Ammon's horn (tissue), 1 donor: ENCODE measurements around the gene NPAS4.
A peak's percentile ranks its signal among the peaks of the same experiment; 100 is the strongest.
"Not testable (repeated sequence)": the region's sequence is repeated elsewhere in the genome, so short reads cannot be mapped to it uniquely, and the experiment has no call there.

Experiments
- DNase-seq: peaks from one replicate; pipeline ENCODE4 v3.0.0-alpha.2; 2016; ENCODE audit warnings: low spot score

The NPAS4 gene

GRCh38 chr11:66420671-66421476 lies at the start of gene NPAS4:
NPAS4 (plus strand) TSS chr11:66421035; CDS start chr11:66421180, 145 bp downstream.
- peak; percentile 58 for DNase-seq

GRCh38 chr11:66371627-66372415 lies 49.0 kb upstream of the NPAS4 start, which contains the start of gene SLC29A2:
SLC29A2 (minus strand) TSS chr11:66371760; CDS start chr11:66371591, 169 bp downstream.
- peak; percentile 33 for DNase-seq

GRCh38 chr11:66373265-66373664 lies 47.6 kb upstream of the NPAS4 start:
- peak; percentile 64 for DNase-seq

GRCh38 chr11:66373690-66374287 lies 47.0 kb upstream of the NPAS4 start:
- DNase-seq: not testable (repeated sequence)

GRCh38 chr11:66380264-66380663 lies 40.6 kb upstream of the NPAS4 start:
- not testable (repeated sequence) for DNase-seq

GRCh38 chr11:66384316-66384715 lies 36.5 kb upstream of the NPAS4 start:
- DNase-seq: not testable (repeated sequence)

GRCh38 chr11:66386171-66387069 lies 34.4 kb upstream of the NPAS4 start:
- peak; percentile 89 for DNase-seq

- peak; percentile 71 for DNase-seq
Measured at GRCh38 chr11:66388780-66389386, 32.0 kb upstream of the NPAS4 start.

GRCh38 chr11:66391322-66391721 lies 29.5 kb upstream of the NPAS4 start:
- no peak for DNase-seq

GRCh38 chr11:66393954-66394353 lies 26.9 kb upstream of the NPAS4 start:
- DNase-seq: no peak

GRCh38 chr11:66407651-66408050 lies 13.2 kb upstream of the NPAS4 start:
- no peak for DNase-seq

GRCh38 chr11:66408488-66409214 lies 12.2 kb upstream of the NPAS4 start:
- peak; percentile 93 for DNase-seq

GRCh38 chr11:66409226-66409625 lies 11.6 kb upstream of the NPAS4 start:
- DNase-seq: no peak

- DNase-seq: no peak
Measured at GRCh38 chr11:66410191-66410590, 10.6 kb upstream of the NPAS4 start.

- no peak for DNase-seq
Measured at GRCh38 chr11:66411323-66411722, 9.5 kb upstream of the NPAS4 start.

- DNase-seq: no peak
Measured at GRCh38 chr11:66412110-66412509, 8.7 kb upstream of the NPAS4 start.

- DNase-seq: no peak
Measured at GRCh38 chr11:66413167-66413566, 7.7 kb upstream of the NPAS4 start.

GRCh38 chr11:66414120-66414934 lies 6.5 kb upstream of the NPAS4 start:
- no peak for DNase-seq

- DNase-seq: no peak
Measured at GRCh38 chr11:66415423-66415822, 5.4 kb upstream of the NPAS4 start.
